CD4-positive, alpha-beta T cell treated with Interleukin-6 at 100 ng/mL for 8 hours (primary cell): ENCODE data around the gene MTERF2.

Experiments
- DNase-seq: peaks from one replicate; pipeline ENCODE4 v3.0.0-alpha.2; 2020; ENCODE audit warnings: mixed read lengths, low spot score

Gene MTERF2

DNA sequence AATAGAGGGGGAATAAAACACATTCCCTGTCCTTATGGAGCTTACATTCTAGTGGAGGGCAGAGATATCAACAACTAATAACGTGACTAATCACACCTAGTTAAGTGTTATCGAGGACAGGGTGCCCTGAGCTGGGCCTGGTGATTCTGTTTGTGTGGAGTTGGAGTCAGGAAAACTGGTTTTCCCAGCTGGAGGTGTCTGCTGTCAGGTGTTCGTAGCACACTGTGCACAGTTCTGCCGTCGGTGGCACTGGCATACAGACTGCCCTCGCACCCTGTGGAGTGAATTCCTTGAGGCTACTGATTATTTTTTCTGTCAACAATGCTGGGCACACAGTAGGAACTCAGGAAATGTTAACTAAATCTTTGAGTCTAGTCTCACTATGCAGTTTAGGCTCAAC lies 900 bp upstream of the MTERF2 start:
- no peak for DNase-seq

GRCh38 chr12:106986135-106986534 lies 811 bp downstream of the MTERF2 start:
- no peak for DNase-seq

DNA sequence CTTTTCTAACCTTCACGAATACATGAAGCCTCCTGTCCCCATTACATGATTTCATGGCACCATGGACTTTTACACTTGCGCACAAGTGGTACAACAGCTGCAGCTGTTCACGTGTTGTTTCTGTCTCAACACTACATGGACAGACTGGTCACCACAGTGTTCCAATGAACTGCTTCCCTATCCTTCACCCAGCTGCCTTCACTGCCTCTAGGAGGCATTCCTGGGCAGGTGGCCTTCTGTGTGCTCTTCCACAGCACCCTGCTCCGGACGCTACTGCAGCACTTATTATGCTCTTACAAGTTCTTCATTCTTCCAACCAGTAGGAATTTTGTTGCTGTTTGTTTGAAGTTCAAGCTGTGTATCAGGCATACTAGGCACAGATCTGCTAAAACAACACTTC lies 1.5 kb downstream of the MTERF2 start:
- no peak for DNase-seq

GRCh38 chr12:106984588-106985137 lies 2.3 kb downstream of the MTERF2 start:
- DNase-seq: no peak

GRCh38 chr12:106982229-106982628 lies 4.7 kb downstream of the MTERF2 start:
- no peak for DNase-seq

GRCh38 chr12:106981788-106982187 lies 5.2 kb downstream of the MTERF2 start:
- DNase-seq: no peak

GRCh38 chr12:106980944-106981343 lies 6.0 kb downstream of the MTERF2 start:
- no peak for DNase-seq

- no peak for DNase-seq
These were observed 8.7 kb downstream of the MTERF2 start for GRCh38 chr12:106978035-106978800.

GRCh38 chr12:106976668-106977067 lies 10.3 kb downstream of the MTERF2 start:
- DNase-seq: no peak

GRCh38 chr12:106975993-106976658 lies 10.8 kb downstream of the MTERF2 start:
- DNase-seq: no peak

GRCh38 chr12:106975098-106975497 lies 11.8 kb downstream of the MTERF2 start:
- no peak for DNase-seq

- DNase-seq: no peak
These were observed 12.4 kb downstream of the MTERF2 start for GRCh38 chr12:106974511-106974910.

DNA sequence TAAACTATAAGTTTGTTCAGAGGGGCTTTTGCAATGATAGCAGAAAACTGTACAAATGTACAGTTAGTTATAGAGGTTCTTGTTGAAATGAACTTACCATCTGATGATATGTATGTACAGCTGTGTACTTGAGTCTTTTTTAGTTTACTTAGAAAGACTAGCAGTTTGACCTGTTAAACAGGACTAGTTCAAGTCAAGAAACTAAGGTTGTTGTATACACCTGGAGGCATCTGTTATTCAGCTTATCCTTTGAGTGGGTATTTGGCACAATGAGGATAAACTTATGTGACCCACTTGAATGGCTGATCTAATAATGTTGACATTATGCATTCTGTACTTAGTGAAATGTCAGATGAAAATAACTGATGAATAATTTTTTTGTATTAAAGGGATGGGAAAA lies 13.4 kb downstream of the MTERF2 start:
- no peak for DNase-seq

- DNase-seq: no peak
These were observed 15.9 kb downstream of the MTERF2 start for GRCh38 chr12:106971065-106971464.

GRCh38 chr12:106964526-106964925 lies 22.4 kb downstream of the MTERF2 start:
- no peak for DNase-seq

DNA sequence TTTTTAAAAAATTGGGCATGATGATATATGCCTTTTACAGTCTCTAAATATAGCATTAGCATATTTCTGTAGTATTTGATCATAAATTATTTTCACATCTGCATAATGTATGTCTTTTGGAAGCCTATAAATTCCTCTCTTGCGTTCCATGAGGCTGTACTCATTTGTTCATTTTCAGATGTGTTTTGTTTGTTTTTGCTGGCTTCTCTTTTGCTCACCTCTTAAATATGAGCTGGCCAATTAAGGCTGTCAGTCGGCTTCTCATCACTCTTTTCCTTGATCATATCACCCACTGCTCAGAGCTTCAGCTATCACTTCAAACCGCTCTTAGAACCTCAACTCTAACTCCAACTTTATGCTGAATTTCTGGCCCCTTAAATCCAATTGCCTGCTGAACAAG lies 24.7 kb downstream of the MTERF2 start:
- DNase-seq: no peak

- no peak for DNase-seq
These were observed 26.5 kb downstream of the MTERF2 start for GRCh38 chr12:106960443-106960842.

DNA sequence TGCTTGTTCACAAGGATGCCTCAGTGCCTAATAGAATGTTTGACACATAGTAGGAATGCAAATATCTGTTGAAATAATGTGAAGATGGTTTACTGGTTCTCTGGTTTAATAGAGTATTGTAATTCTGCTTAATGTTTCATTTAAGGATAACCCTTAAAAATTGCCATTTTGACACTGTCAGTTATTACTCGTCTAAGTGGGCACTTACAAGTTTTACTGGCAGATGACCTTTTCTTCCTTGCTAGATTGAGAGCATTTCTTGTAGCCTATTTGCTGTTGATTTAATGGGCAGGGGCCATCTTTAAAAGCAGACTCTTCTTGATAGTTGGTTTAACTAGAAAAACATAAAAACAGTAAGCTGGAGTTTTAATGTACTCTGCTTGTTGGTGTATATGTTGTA lies 29.4 kb downstream of the MTERF2 start:
- no peak for DNase-seq

GRCh38 chr12:106956048-106956578 lies 30.8 kb downstream of the MTERF2 start:
- peak; percentile 40 for DNase-seq

GRCh38 chr12:106955377-106956047 lies 31.4 kb downstream of the MTERF2 start, which contains the start of gene TMEM263:
Gene TMEM263, plus strand, starts transcription at chr12:106955907. Its CDS starts 11,210 bp downstream, at chr12:106967117.
- DNase-seq: peak; percentile 93

- DNase-seq: no peak
These were observed 32.2 kb downstream of the MTERF2 start for GRCh38 chr12:106954462-106955376.
